ENCODE data around the gene MRPL33.

MRPL33 gene

GRCh38 chr2:27810455-27810854 is 38.9 kb downstream of the MRPL33 start:
- no peak for DNase-seq

GRCh38 chr2:27811768-27812167 is 40.2 kb downstream of the MRPL33 start:
- no peak for DNase-seq

GRCh38 chr2:27814758-27815157 is 43.2 kb downstream of the MRPL33 start:
- DNase-seq: no peak

GRCh38 chr2:27815860-27816438 is 44.4 kb downstream of the MRPL33 start:
- no peak for DNase-seq

- DNase-seq: no peak
These were observed 50.5 kb downstream of the MRPL33 start for GRCh38 chr2:27822049-27822448.

- no peak for DNase-seq
These were observed 51.6 kb downstream of the MRPL33 start for GRCh38 chr2:27823135-27823534.

GRCh38 chr2:27823569-27823968 is 52.0 kb downstream of the MRPL33 start:
- DNase-seq: no peak

GRCh38 chr2:27824401-27824800 is 52.9 kb downstream of the MRPL33 start:
- DNase-seq: no peak

GRCh38 chr2:27828305-27828704 is 56.8 kb downstream of the MRPL33 start:
- no peak for DNase-seq

All from KG1 (cell line).